HG03354 (cell line): Measurements from ENCODE around the gene KRTAP10-5.
"Not testable (repeated sequence)": the region's sequence is repeated elsewhere in the genome, so short reads cannot be mapped to it uniquely, and the experiment has no call there.

Experiments
- ATAC-seq: cut with Tn5 transposase; IDR thresholded peaks from one replicate; pipeline ENCODE4 v1.9.1; 2021; ENCODE audit warnings: mild to moderate bottlenecking; ENCODE audit not compliant: unreplicated experiment, poor library complexity, severe bottlenecking

The KRTAP10-5 gene

DNA sequence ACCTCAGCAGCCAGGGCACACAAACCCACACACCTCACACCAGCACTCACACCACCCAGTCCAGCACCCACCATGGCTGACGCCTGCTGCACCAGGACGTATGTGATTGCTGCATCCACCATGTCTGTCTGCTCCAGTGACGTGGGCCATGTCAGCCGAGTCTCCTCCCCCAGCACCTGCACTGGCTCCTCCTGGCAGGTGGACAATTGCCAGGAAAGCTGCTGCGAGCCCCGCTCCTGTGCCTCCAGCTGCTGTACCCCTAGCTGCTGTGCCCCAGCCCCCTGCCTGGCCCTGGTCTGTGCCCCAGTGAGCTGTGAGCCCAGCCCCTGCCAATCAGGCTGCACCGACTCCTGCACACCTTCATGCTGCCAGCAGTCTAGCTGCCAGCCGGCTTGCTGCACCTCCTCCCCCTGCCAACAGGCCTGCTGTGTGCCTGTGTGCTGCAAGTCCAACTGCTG, 31.7 kb upstream of the KRTAP10-5 start, which contains the start of gene KRTAP10-8:
Gene KRTAP10-8, plus strand, starts transcription at position 51 of the 458 bp plus-strand sequence. Its CDS starts 22 bp downstream, at position 73.
- ATAC-seq, result no peak

DNA sequence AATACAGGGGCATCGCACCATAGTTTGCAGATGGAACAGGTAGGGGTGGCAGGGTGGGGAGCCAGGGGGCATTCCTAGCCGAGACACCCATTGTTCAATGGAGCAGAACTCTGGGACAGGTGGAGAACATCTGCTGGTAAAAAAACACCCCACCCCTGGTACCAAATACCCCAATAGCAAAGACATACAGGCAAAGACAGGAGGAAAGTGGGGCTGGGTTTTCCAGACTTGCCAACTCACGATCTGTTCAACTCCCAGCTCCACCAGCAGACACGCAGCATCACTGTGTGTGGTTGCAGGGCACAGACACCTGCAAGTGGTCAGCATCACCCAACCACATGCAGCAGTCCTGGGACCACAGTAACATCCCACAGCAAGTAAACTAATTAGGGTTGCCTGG, 31.1 kb upstream of the KRTAP10-5 start:
- ATAC-seq, result no peak

DNA sequence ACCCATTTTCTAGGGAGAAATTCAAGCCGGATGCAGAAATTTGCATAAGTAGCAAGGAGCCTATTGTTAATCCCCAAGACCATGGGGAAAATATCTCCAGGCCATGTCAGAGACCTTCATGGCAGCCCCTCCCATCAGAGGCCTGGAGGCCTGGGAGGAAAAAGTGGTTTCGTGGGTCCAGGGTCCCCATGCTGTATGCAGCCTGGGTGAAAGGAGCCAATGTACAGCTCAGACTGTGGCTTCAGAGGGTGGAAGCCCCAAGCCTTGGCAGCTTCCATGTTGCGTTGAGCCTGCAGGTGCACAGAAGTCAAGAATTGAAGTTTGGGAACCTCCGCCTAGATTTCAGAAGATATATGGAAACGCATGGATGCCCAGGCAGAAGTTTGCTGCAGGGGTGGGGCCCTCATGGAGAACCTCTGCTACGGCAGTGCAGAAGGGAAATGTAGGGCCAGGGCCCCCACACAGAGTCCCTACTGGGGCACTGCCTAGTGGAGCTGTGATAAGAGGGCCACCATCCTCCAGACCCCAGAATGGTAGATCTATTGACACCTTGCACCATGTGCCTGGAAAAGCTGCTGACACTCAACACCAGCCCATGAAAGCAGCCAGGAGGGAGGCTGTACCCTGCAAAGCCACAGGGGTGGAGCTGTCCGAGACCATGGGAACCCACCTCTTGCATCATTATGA, 29.9 kb upstream of the KRTAP10-5 start:
- not testable (repeated sequence) for ATAC-seq

DNA sequence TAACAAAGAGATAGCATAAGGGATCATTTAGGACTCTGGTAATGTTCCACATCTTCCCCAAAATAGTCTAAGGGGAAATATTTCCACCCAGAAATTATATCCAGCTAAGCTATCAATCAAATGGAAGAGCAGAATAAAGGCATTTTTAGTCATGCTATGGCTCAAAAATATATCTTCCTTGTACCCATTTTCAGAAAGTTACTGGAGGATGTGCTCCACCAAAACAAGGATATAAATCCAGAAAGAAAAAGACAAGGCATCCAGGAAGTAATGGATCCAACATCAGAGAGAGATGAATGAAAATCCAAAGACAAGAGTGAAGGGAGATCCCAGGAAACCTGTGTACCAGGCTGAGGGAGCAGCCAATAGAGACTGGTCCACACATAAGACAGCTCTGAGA, 28.8 kb upstream of the KRTAP10-5 start:
- ATAC-seq, result no peak

DNA sequence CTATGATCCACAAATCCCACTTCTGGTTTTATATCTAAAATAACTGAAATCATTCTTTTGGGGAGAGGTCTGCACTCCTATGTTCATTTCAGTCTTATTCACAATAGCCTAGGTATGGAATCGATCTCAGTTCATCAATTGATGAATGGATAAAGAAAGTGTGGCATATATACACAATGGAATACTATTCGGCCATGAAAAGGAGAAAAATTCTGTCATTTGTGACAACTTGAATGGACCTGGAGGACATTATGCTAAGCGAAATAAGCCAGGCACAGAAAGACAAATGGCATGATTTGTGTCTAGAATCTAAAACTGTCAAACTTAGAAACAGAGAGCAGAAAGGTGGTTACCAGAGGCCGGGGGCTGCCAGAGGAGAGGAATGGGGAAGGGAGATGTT, 26.1 kb upstream of the KRTAP10-5 start:
- ATAC-seq, result no peak

DNA sequence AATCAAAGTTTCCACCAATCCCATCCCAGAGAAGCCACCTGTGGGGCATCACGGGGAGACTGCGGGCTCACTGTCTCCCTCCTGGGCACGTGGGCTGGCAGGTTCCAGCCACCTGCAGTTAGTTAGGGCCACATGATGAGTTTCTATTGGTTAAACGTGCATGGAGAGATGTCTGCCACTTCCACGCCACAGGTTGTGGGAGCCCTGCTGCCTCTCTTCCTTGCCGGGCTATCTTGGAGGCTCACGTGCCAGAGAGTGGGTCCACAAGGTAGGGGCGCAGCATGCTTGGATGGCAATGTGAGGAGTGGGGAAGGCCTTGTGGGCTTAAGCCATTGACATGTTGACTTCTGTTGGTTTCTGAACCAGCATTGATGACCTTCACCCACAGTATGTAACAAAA, 23.5 kb upstream of the KRTAP10-5 start:
- ATAC-seq, result no peak

DNA sequence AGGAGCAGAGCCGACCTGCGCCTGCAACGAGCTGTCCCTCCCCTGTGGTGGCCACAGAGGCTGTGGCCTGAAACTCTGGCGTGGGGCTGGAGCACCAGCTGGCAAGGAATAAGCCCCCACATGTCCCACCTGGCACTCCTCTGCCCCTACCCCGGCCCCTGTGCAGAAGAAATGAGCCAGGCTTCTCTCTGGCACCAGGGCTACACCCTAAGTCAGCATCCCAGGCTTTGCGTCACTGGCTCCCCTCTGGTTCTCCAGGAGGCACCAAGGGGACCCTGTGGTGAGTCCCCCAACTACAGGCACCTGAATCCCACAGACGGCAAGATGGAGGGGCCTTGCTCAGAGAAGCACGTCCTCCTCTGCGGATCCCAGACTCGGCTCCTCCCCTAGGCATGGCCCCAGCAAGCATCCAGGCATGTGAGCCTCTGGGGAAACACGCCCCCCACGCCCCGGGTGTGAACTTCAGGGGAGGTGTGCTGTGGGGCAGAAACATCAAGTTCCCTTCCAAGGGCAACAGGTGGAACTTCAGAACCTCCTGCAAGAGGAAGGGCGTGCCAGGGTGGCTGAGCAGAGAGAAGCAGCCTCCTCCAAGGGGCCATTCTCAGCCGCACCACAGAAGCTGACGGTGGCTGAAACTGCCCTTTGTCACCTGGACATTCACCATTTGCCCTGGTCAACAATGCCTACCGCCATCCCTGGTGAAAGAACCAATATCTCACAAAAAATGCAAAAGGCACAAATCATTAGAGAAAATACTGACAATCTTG, 22.9 kb upstream of the KRTAP10-5 start:
- ATAC-seq, result no peak

DNA sequence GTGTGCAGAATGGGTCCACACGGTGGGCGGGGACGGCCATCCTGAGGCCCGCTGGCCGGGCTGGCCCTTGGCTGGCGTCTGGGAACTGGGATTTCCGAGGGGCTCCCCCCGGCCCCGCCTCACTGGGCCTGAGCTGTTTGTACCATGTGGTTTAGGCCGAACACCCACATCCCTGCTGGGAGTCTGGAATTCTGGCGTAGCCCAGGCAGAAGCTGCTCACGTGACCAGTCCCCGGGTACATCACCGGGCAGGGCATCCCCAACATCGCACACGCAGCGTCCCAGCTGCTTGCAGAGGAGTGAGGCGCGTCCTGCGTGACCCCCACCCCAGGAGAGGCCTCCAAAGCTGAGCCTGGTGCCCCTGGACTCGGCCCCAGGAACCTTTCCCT, 22.1 kb upstream of the KRTAP10-5 start:
- no peak for ATAC-seq

DNA sequence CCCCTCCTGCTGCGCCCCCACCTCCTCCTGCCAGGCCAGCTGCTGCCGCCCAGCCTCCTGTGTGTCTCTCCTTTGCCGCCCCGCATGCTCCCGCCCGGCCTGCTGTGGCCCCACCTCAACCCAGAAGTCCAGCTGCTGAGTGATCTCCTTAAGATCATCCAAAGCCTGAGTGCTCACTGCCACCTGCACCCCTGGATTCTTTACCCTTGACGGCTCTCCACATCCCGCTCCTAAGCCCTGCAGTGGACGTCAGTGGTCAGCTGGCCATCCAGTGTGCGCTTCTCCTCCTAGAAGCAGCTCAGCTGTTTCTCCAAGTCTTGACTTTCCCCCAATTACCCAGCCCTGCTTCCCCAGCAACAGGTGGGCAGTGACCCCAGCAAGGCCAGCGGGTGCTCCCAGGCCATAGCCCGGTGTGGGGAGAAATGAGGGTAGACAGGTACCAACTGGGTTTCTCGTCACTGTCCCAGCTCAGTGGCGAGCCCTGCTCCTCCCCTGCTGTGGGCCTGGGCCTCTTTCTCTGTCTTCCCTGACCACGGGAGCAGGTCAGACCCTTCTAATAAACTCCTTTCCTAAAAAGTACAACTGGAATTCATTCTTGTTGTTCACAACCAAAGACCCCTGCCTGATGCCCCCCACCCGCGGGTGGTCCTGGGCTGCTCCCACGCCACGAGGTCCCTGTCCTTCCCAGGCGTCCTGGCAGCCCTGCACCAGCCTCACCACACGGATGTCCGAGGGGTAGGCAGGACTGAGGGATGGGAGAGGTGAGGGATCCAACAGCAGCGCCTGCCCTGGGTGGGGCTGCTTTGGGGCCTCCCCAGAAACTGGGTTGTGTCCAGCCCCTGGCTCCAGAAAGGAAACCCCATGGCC, 21.4 kb upstream of the KRTAP10-5 start:
- ATAC-seq, result no peak

DNA sequence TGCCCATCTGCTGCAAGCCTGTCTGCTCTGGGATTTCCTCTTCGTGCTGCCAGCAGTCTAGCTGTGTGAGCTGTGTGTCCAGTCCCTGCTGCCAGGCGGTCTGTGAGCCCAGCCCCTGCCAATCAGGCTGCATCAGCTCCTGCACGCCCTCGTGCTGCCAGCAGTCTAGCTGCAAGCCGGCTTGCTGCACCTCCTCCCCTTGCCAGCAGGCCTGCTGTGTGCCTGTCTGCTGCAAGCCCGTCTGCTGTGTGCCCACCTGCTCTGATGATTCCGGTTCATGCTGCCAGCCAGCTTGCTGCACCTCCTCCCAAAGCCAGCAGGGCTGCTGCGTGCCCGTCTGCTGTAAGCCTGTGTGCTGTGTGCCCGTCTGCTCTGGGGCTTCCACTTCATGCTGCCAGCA, 20.7 kb upstream of the KRTAP10-5 start:
- not testable (repeated sequence) for ATAC-seq

DNA sequence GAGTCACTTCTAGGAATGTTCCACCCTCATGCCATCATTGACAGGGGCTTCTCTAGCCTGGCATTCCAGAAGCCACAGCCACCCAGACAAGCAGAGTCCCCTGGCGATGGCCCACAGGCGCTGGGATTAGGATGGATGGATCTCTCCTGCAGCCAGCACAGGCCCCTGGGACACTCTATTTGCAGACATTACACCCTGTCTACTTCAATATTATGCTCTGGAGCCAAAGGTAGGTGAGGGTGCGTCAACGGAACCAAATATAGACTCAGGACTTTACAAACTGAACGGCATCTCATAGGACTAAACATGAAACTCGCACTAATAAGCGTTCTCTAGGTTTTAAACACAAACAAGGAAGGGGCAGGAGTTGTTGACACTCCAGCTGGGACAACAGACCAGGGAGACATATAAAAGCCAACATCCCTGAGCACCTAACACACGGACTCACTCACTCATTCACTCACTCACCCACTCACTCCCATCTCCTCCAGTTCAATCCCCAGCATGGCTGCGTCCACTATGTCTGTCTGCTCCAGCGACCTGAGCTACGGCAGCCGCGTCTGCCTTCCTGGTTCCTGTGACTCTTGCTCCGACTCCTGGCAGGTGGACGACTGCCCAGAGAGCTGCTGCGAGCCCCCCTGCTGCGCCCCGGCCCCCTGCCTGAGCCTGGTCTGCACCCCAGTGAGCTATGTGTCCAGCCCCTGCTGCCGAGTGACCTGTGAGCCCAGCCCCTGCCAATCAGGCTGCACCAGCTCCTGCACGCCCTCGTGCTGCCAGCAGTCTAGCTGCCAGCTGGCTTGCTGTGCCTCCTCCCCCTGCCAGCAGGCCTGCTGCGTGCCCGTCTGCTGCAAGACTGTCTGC, 19.9 kb upstream of the KRTAP10-5 start, which contains the start of gene KRTAP10-7:
Gene KRTAP10-7, plus strand, starts transcription at position 480 of the 861 bp plus-strand sequence. Its CDS starts 25 bp downstream, at position 505.
- ATAC-seq, result not testable (repeated sequence)

DNA sequence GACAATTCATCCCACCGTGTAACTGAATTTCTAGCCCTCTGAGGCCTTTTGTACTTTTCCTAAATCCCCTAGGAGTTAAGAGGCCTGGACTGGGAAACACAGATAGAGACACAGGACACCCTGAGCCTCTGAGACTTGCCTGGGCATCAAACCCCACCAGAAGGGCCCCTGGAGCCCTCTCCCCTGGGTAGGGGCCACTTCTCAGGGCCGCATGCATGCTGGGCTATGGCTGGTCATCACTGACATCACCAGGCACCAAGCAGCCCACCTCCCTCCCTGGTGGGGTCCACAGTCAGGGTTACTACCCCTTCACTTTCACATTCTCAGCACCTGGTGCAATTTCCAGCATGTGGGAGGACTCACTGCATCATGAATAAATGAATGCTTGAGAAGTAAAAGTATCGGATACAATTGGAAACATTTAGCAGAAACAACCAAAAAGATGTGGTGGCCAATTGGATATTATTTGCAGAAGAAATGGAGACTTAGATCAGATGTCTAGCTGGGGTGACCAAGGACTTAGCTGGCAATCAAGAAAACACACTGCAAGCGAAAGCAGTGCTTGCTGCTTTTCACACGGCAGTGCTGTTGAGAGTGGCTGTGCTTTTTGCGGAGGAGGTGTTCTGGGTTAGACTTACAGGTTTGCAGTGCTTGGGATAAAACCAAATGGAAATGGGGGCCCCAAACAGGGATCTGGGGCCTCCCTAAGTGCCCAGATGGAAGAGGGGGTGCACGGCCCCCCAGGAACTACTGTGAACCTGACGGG, 19.0 kb upstream of the KRTAP10-5 start:
- no peak for ATAC-seq

DNA sequence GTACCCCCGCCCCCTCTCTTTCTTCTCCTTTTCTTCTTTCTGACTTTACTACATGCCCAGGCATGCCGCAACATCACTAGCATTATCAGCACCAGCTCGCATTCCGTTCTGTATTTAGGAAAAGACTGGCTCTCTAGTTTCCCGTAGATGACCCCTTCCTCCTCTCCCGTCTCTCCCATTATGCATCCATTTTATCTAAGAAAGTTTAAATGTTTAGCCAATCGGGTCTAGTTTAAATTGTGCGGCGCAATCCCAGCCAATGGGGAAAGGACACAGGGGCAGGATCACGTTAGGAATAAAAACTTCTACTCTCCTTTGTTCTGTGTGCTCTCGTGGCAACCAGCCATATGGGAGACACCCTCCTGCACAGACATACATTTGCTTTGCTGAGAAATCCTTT, 17.7 kb upstream of the KRTAP10-5 start:
- ATAC-seq, result no peak

DNA sequence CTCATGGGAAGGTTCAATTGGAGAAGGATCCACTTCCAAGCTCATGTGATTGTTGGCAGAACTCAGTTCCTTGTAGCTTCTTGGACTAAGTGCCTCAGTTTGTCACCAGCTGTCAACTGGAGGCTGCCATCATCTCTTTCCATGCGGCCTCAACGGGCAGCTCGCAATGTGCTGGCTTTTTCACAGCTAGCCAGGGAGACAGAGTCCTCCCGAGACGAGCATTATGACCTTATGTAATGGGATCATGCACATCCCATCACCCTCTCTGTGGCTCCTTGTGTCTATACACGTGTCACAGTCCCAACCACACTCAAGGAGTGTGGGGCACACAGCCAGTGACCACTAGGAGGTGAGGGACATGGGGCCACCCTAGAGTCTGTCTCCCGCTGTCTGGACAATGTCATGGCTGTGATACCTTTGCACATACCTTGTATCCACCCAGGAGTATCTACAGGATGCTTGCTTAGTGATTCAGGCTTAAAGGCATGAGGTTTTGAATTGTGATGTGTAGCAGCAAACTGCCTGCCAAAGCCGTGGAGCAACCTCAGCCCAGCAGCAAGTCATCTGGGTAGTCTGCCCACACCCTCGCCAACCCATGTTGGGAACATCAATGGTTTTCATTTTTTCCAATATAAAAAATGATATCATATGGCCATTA, 15.8 kb upstream of the KRTAP10-5 start:
- ATAC-seq, result no peak

DNA sequence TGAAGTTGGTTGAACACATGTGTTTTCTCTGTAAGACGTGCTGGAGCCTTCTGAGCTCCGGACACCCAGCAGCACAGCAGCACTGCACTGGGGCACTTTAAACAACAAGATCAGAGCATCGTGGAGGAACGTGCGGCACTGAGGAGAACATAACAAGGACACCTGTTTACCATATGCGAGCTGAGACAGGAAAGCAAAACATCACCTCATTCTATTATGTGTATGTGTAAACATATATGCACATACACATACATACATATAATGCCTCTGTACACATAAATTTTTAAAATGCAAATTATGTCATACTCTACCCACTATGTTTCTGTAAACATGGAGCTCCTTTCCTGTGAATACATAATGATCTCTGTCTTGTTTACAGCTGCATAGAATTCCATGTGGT, 15.1 kb upstream of the KRTAP10-5 start:
- ATAC-seq, result no peak

DNA sequence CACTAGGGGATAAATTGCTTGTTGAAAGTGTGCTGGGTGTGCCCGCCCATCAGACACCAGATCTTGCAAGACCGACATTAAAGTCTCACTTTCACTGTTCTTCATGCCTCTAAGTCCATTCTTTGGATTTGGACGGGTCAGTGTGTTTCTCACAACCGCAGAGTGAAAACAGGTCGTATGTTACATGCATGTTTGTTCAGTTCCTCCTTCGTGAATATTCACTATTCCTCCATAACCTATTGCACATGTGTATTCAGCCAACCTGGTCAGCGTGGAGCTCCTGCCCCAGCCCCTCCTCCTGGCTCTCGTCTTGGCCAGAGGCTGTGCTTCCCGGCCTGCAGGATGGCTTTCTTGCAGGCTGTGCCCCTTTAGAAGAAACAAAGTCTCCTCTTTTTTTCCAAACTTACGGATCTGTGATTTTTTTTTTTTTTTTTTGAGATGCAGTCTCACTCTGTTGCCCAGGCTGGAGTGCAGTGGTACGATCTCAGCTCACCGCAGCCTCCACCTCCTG, 14.1 kb upstream of the KRTAP10-5 start:
- no peak for ATAC-seq

DNA sequence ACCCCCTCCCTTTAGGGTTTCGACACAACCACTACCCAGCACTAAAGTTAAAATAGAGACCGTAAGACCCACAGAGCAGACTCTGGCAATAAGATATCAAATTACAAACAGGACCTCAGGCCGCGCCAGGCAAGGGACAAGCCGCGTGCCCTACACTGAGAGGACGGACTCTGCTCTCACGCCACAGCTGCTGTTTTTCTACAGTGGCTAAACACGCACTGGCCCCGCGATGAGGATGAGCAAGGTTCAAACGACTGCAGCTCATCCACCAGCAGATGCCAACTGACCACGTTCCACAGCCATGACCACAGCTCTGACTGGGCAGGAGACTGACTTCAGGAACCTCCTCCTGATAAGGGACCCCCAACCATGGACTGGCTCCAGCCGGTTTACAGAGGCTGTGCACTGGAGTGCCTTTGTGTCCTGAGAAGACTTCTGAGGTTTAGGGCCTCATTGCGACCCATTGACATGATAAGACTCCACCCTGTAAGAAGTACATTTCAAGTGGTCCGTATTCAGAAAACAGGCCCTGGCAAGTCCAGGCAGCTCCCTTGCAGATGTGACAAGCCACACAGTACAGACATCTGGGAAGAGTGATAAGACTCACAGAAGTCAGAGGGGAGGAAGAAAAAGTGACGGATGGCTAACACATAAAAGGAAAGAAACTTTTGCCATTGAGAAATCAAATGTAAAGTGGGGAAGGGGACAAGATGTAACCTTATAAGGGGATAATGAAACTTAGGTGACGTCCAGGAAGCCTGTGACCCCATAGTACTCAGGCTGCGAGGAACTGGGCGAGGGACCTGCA, 13.4 kb upstream of the KRTAP10-5 start:
- ATAC-seq, result no peak
